CD4-positive, alpha-beta T cell treated with Interferon alpha-2 for 1 hour (primary cell): Measurements from ENCODE around the gene ALOX15B.

Source experiments
- DNase-seq, 2 donors: peaks; one replicate each; pipeline ENCODE4 v3.0.0-alpha.2; 2020 to 2022

Gene ALOX15B

DNA sequence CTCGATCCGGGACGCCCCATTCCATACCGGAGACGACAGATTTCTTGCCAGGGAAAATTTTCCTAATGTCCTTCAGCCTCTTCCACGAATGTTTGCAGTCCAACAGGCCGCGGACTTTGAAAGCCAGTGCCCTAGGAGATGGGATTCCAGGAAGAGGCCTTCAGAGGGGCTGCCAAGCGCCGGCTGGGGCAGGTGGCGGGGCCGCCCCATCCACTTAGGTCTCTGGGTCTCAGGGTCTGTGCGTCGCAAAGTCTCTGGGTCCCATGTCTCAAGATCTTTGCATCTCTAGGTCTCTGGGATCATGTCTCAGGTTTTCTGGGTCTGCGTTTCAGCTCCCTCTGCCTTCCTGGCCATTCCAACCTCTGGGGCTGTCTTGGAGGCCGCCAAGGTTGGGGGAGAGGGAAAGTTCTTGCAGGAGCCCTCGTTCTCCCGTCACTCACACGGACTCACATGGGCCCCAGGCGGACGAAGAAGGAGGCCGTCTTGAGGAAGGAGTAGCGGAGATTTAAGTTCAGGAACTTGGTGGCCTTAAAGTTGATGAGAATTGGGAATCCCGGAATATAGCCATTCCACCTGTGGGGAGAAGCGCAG lies 41.4 kb downstream of the ALOX15B start:
- no peak for DNase-seq

DNA sequence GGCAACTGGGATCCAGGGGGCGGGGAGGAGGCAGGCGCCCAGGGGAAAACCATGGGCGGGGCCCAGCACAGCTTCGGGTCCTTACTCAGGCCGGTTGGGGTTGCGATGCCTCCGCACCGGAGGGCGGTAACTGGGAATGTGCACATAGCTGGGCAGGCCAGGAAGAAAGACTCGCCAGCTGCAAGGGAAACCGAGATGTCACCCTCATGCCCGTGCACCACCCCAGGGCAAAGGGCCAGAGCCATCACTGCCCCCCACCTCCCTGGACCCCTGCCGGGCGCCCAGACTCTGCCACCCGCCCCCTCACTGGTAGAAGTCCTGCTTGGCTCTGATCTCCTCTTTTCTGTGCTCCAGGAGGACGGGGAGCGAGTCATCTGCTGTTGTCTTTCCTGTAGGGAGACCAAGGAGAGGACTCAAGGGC lies 42.0 kb downstream of the ALOX15B start:
- DNase-seq = no peak

DNA sequence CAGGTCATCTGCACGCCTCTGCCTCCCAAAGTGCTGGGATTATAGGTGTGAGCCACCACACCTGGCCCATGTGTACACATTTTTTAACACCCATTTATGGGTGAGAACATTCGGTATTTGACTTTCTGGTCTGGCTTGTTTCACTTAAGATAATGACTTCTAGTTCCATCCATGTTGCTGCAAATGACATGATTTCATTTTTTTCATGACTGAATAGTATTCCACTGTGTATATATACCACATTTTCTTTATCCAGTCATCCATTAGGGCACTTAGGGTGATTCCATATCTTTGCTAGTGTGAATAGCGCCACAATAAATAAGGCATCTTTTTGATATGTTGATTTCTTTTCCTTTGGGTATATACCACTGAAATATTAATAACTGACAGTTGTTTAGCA lies 43.0 kb downstream of the ALOX15B start:
- no peak for DNase-seq

DNA sequence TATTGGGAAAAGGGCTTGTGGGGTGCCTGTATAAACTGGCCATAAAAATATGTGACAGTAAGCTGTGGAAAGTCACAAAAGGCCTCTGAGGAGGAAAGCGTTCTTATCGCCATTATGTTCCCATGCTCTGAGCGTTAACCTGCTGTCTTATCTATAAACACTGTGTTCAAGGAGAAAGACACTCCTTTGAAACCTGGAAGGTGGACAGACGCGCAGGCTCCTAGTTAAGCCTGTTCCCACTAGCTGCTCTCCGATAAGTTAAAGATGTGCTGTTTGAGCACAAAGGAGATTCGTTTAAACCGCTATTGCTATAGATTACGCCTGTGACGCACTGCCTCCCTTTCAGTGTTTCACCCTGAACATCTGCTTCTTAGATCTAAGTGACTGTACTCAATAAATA lies 43.4 kb downstream of the ALOX15B start:
- no peak for DNase-seq

DNA sequence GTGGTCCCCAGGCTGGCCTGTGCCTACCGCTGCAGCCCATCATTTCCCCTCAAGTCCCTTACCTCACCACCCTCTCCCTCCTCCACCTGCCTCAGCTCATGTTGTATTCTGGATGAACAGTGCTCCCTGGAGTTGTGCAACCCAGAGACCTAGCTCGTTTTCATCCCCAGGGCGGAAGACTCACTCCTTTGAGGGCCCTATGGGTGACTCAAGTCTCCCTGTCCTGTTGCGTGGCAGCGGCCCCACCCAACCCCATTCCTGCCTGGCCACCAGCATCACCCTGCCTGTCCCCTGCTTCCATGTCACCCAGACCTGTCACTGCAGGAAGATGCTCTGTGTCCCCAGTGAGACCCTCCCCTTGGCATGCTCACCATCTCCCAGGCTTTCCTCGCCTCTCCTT lies 45.4 kb downstream of the ALOX15B start:
- no peak for DNase-seq

DNA sequence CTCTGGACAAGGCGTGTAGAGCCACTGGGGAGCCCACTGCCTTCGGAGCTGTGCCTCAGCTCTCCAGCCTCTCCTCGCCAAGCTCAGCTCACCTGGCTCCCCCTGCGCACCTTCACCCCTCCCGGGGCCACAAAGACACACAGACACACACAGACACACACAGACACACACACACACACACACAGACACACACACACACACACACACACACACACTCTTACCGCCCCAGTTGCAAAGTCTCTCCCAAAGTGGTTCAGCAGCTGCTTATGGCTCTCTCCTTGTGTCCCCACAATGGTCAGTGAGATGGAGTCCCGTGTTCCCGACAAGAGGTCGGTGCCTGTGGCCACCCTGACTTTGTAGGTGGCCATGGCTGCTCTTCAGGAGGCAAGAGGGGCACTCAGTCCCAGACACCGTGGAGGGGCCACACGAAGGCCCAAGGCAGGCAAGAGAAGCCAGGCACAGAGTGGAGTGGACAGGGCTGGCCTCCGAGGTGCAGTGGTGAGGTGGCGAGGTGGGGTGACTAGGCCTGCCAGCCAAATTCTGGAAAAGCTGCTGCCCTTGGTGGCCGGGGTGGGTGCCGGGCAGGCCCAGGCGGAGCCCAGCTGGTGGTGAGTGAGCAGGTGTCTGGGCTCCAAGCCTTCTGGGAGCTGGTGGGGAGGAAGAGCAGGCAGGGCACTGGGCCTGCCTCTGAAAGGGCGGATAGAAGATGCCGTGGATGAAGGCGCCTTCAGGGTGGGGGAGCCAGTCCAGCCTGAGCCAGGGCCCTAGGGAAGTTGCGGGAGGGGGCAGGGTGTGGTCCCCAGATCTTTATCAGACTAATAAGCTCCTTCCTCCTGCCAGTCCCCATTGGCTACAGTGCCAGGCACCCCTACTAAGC lies 48.5 kb downstream of the ALOX15B start, which contains the start of gene ALOX12B:
Gene ALOX12B, minus strand, starts transcription at position 642 of the 877 bp plus-strand sequence. Its CDS starts 274 bp downstream, at position 368.
- no peak for DNase-seq

DNA sequence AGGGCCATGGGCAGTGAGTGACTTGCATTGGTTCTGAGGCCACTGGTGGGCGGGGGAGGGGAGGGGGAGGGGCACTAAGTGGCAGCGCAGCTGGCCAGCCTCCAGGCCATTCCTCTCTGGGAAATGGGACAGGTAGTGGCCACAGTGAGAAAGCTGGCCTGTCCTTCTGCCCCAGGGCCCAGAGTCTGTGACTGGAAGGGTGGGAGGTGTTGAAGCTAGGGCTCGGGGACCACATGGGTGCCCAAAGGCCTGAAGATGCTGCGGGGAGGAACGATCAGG lies 49.0 kb downstream of the ALOX15B start:
- no peak for DNase-seq

DNA sequence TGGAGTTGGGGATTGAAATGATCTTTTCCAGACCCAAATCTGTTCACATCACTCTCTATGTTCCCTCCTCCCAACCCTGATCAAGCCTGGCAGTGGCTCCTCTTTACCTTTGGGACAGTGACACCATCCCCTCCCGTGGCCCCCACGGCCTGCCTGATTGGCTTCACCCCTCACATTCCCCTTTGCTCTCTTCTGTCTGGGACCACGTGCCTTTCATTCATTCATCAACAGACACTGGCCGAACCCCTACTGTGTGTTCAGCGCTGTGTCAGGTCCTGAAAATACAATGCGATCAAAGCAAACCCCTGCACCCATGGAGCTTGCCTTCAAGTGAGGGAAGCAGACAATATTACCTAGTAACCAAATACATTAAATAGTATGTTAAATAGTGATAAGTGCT lies 50.9 kb downstream of the ALOX15B start:
- no peak for DNase-seq

DNA sequence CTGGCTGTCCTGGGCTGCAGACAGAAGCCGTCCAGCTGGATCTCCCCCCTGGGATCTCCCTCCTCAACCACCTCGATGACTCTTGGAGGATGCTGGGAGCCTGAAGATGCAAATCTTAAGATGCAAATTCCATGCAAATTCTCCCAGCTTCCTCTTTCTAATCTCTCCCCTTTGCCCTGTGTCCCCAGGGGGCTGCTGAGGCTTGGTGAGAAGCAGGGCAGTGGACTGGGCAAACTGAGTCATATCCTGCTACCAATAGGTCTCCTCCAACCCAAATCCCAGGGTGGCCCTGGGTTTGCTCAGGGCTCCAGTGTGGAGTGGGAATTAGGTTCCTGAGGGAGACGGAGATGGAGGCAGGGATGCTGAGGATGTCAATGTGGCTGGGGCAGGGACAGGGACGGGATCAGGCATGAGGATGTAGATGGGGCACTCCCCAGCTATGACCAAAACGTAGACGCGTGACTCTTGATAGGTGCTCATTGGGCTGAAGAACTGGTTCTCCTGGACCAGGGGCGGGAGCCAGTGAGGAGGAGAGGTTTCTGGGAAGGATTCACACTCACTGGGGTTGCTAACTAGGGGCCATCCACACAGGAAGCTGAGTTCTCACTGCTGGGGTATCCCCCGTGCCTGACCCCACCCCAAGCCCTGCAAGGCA lies 52.3 kb downstream of the ALOX15B start:
- DNase-seq = peak in 1 of 2 donors; percentile 35

DNA sequence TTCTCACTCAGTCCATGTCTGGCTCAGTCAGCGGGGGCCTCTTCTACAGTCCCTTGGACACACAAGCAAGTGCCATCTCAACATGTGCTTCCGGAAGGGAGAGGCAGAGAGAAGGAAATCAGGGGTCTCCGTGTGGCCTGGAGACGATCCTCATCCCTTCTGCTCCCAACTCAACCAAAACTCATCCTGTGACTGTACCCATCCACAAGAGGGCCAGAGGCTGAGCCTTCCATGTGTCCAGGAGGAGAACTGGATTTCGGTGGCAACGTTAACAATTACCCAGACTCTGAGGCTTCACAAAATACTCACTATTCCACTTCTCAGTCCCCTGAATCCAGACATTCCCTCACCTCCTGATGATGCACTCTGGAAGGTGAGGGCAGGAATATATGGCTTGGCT lies 56.5 kb downstream of the ALOX15B start:
- no peak for DNase-seq

DNA sequence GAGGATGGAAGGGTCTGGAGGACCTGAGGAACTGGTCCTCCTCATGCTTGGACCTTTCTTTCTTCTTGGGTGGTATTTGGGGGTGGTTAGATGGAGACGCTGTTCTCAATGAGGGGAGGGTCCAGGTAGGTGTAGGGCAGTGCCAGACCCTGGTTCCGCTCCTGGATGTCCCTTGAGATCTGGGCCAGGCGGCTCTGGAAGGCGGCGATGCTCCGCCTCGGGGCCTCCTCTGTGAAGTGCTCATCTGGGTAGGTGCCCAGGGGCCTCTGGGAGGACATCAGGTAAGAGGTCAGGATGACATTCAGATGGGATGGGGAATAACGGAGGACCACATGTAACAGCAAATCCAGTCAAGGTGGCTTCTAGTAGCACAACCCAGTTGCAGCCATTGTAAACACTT lies 57.7 kb downstream of the ALOX15B start:
- no peak for DNase-seq
